UCSD-AML1 (cell line): ENCODE data around the gene NFIC.
"Not testable (repeated sequence)": the region's sequence is repeated elsewhere in the genome, so short reads cannot be mapped to it uniquely, and the experiment has no call there.

Experiments
- DNase-seq: peaks from one replicate; lab custom pipeline; 2025; ENCODE audit not compliant: unreplicated experiment; lab: John Stamatoyannopoulos, UW

NFIC gene

DNA sequence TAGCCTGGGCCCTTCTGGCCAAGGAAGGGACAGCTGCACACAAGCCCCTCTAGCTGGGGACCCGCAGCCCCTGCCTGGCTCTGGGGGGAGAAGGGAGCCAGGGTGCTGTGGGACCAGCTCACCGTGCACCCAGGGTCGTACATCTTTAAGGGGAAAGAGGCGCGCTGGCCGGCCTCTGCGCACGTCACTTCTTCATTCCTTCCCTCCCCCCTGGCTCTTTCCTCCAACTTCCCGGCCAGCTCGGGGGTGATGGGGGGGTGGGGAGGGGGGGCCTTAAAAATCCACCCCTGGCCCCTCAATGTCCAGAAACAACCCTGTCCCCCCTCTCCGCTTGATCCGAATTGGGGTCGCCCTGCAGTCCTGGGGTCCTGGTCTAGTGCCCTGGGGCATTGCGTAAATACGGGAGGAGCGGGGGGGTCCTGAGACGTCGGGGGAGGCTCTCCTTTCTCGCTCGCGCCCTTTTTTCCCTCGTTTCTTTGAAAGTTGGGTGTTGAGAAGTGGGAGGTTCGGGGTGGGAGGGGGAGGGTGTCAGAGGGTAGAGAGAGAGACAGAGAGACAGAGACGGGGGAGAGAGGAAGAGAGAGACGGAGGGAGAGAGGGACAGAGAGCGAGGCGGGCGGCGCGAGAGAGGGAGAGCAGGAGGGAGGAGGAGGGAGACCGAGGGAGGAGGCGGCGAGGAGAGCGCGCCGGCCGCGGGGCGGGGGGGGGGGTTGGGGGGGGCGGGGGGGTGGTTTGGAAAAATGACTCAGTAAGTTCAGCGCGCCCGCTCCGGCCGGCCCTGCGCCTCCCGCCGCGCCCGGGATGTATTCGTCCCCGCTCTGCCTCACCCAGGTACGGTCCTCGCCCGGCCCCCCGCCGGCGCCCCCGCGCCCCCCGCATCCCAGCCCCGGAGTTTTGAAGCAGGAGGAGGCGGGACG, at the start of gene NFIC:
TSS of gene NFIC (plus strand) at position 748 of the 917 bp plus-strand sequence. CDS start at position 802, 54 bp downstream.
- DNase-seq, result peak; percentile 60

DNA sequence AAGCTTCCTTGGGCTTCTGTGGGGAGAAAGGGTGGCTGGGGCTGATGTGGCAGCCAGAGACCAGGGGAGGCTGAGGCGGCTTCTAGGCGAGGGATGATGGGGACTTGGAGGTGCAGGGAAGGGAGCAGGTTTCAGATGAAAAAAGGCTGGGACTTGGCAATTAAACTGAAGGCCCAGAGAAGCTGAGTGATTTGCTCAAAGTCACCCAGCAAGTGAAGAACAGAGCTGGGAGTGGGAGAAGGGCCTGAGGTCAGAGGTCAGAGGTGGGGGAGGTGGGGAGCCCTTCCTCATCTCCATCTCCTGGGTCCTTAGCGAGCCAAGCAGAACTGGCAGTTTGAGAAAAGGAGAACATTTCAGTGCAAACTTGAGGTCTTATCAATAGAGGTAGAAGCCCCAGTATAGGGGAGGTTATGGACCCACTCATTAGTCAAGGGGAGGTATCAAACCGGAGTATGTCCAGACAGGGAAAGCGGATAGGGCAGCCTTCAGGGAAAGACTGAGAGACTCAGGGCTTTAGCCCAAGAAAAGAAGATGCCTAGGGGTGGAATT, 49.6 kb upstream of the NFIC start:
- no peak for DNase-seq

DNA sequence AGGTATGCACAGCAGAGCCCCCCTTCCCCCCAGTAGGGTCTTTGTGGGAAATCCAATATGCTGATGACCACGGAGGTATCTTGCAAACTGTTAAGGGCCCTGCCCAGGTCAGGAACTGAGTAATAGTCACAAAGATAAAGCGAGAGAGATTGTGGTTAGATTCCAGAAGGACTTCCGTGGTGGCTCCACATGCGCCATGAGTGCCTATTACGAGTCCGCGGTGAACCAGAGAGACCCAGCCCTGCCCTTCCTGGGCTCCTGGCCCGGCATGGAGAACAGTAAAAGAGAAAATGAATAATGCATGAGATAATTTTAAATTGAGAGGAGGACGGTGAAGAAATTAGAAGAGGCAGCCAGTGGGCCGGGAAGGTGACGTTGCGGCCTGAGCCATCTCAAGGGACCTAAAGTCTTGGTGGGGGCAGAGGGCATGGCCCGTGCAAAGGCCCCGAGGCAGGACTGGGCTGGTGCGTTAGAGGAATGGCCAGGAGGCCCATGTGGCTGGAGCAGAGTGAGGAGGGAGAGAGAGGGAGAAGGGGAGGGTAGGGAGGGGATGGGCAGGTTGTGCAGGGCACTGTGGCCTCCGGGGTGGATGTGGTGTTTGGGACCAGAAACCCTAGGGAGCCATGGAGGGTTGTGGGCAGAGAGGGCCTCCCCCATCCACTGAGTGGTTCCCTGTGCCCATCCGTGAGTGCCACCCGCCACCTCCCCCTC, 46.6 kb upstream of the NFIC start:
- DNase-seq, result no peak

DNA sequence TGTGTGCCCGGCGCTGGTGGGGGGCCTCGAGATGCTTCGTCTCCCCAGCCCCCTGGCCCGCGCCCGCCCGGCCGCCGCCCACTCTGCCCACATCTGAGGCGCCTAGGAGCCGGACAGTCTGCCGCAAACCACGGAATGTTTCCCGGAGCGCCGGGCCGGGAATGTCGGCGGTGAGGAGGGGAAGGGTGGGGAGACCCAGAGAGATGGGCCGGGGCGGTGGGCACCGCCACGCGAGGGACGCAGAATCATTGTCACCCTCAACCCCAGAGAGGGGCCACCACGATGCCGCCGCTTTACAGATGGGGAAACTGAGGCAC, 46.1 kb upstream of the NFIC start:
- DNase-seq, result no peak

DNA sequence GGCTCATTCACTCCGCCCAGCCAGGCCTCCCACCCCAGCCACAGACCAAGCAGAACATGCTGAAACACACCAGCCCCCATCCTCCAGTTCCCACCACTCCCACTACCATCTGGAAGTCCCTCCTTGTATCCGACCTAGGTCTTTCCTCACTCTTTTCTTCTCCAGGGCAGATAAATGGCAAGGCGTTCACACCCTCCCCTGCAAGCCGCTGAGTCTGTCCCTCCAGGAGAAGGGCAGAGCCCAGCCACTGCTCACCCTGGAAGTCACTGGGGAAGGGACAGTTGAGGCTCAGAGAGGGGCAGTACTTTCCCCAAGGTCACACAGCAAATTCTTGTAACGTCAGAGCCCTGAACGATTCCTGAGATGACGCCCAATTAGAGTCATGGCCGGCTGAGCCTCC, 45.5 kb upstream of the NFIC start:
- DNase-seq, result no peak

DNA sequence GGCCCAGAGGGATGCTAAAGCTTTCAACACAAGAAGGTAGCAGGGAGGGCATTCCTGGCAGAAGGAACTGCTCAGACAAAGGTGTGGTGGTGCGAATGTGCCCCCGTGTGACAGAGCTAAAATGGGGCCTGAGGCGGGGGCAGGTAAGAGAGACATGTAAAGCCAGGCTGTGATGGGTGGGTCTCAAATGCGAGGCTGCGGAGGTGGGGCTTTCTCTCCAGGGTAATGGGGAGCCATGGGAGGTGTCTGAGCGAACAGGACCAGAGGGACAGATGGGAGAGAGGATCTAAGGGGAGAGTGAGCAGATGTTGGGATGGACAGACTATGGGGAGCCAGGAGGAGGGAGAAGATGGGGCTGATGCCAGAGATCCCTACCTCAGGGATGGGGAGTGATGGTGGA, 44.7 kb upstream of the NFIC start:
- DNase-seq, result no peak

DNA sequence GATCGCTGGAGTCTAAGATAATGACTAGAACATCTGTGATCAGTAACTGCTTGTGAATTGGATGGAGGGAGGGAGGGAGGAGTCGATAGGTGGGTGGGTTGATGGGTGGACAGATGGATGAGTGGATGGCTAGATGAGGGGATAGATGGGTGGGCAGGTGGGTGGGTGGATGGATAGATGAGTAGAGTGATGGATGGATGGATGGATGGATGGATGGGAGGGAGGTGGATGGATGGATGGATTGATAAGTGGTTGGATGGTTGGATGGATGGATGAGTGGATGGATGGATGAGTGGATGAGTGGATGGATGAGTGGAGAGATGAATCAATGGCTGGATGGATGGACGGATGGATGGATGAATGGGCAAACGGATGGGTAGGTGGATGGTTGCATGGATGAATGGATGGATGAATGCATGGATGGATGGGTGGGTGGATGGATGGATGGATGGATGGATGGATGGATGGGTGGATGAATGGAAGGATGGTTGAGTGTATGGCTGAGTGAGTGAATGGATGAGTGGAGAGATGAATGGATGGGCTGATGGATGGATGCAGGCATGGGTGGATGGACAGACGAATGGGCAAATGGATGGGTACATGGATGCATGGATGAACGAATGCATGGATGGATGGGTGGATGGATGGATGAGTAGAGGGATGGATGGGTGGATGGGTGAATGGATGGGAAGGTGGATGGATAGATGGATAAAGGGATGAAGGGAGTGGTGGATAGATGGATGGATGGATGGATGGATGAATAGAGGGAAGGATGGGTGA, 44.0 kb upstream of the NFIC start:
- DNase-seq, result no peak

DNA sequence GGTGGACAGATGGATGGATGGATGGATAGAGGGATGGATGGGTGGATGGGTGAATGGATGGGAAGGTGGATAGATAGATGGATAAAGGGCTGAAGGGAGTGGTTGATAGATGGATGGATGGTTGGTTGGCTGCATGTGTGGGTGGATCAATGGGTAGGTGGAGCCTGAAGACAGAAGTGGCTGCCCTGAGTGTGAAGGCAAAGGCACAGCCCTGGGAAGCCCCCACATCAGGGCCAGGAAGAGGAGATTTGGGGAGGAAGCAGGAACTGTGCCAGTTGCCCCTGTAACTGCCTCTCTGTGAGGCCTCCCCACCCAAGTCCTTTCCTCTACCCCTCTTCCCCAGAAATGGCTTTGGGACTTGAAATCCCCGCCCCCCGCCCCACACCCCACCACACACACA, 43.4 kb upstream of the NFIC start:
- no peak for DNase-seq

DNA sequence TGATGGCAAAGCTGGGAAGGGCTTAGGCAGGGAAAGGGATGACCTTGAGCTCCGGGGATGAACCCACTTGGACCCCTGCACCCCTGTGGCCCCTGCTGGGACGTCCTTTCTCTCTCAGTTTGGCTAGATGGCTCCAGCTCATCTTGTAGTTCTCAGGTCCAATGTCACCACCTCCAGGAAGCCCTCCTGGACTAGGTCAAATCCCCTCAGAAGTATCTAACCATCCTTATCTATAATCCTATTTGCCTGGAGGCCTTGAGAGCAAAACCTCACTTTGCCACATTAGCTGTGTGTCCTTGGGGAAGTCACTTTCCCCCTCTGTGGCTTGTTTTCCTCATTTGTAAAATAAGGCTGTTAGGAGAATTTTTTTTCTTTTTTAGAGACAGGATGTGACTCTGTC, 42.7 kb upstream of the NFIC start:
- DNase-seq, result no peak

DNA sequence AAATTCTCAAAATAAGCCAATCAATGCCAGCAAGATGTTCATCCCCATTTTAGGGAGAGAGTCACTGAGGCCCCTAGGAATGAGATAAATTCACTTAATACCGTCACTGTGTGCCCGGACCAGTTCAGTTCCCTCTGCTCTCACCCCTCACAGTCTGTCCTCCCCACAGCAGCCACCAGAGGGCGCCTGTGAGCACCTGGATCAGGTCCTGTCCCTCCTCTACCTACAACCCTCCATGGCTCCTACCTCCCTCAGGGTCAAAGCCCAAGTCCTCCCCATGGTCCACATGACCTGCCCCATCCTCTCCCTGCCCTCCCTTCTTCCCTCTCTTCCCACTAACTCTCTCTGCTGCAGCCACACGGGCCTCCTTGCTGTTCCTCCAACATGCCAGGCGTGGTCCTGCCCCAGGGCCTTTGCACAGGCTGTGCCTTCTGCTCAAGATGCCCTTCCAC, 42.0 kb upstream of the NFIC start:
- DNase-seq, result peak; percentile 71

DNA sequence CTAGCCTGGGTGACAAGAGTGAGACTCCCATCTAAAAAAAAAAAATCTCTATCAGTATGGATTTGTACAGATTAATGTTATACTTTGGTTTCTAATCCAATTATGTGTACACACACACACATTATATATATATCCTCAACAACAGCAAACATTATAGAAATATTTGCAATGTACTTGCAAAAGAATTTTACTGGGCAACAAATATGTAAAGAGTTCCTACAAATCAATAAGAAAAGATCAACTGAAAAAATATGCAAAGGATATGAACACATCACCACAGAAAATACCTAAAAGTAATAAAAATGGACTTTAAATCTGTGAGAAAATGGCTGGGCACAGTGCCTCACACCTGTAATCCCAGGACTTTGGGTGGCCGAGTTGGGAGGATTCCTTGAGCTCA, 40.9 kb upstream of the NFIC start:
- DNase-seq, result no peak

DNA sequence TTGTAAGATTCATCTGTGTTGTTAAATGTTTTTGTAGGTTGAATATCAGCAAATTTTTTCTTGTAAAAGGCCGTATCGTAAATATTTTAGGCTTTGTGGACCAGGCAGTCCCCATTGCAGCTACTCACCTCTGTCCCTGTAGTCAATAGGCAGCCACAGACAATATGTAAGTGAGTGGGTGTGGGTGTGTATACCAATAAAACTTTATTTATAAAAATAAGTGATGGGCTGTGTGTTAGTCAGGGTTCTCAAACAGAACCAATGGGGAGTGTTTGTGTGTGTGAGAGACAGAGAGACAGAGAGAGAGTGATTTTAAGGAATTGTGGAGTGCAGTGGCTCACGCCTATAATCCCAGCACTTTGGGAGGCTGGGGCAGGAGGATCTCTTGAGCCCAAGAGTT, 37.6 kb upstream of the NFIC start:
- DNase-seq, result no peak

DNA sequence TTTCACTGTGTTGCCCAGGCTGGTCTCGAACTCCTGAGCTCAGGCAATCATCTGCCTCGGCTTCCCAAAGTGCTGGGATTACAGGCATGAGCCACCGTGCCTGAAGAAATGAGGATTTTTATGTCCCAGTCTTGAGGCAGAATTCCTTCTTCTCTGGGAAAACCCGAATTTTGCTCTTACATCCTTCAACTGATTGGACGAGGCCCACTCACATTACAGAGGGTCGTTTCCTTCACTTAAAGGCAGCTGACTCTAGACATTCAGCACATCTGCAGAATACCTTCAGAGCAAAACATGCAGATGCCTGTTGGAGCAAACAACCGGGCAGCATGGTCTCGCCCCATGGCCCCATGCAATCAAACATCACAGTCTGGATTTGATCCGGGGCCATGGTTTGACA, 36.3 kb upstream of the NFIC start:
- no peak for DNase-seq

DNA sequence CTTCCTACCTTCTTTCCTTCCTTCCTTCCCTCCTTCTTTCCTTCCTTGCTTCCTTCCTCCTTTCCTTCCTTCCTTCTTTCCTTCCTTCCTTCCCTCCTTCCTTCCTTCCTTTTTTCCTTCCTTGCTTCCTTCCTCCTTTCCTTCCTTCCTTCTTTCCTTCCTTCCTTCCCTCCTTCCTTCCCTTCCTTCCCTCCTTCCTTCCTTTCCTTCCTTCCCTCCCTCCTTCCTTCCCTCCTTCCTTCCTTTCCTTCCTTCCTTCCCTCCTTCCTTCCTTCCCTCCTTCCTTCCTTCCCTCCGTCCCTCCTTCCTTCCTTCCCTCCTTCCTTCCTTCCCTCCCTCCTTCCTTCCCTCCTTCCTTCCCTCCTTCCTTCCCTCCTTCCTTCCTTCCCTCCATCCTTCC, 34.2 kb upstream of the NFIC start:
- not testable (repeated sequence) for DNase-seq

DNA sequence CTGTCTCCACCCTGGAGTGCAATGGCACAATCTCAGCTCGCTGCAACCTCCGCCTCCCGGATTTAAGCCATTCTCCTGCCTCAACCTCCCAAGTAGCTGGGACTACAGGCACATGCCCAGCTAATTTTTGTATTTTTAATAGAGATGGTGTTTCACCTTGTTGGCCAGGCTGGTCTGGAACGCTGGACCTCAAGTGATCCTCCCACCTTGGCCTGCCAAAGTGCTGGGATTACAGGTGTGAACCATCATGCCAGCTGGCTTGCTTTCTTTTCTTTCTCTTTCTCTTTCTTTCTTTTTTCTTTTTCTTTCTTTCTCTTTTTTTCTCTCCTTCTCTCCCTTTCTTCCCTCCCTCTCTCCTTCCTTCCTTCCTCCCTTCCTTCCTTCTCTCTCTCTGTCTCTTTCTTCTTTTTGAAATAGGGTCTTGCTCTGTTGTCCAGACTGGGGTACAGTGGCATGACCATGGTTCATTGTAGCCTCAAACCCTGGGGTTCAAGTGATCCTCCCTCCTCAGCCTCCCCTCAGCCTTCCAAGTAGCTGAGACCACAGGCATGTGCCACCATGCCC, 33.3 kb upstream of the NFIC start:
- no peak for DNase-seq

DNA sequence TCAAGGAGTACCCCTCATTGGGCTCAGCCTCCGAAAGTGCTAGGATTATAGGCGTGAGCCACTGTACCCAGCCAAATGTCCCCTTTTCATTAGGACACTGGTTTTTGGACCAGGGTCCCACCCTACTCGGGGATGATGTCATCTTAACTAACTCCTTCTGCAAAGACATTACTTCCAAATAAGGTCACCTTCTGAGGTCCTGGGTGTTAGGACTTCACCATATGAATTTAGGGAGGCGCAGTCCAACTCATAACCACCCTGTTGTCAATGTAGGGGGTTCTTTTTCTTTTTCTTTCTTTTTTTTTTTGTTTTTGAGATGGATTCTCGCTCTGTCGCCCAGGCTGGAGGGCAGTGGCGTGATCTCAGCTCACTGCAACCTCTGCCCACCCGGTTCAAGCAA, 32.7 kb upstream of the NFIC start:
- DNase-seq, result no peak

DNA sequence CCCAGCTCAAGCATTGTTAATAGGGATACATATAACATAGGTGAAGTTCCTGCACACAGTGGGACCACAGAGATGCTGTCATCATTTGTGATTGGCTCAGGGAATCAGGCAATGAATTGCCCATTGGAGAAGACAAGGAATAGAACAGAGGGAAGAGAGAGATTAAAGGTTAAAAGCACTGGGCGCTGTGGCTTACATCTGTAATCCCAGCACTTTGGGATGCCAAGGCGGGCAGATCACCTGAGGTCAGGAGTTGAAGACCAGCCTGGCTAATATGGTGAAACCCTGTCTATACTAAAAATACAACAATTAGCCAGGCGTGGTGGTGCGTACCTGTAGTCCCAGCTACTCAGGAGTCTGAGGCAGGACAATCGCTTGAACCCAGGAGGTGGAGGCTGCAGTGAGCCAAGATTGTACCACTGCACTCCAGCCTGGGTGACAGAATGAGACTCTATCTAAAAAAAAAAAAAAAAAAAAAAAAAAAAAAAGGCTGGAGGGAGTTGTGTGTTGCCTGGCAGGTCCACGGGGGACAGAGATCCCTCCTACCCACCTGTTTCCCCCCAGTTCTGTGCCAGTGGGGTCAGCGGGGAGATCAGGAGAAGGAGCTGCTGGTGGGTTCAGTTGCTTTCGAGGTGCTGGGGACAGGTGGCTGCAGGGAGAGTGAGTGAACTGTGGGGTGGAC, 31.5 kb upstream of the NFIC start:
- not testable (repeated sequence) for DNase-seq

DNA sequence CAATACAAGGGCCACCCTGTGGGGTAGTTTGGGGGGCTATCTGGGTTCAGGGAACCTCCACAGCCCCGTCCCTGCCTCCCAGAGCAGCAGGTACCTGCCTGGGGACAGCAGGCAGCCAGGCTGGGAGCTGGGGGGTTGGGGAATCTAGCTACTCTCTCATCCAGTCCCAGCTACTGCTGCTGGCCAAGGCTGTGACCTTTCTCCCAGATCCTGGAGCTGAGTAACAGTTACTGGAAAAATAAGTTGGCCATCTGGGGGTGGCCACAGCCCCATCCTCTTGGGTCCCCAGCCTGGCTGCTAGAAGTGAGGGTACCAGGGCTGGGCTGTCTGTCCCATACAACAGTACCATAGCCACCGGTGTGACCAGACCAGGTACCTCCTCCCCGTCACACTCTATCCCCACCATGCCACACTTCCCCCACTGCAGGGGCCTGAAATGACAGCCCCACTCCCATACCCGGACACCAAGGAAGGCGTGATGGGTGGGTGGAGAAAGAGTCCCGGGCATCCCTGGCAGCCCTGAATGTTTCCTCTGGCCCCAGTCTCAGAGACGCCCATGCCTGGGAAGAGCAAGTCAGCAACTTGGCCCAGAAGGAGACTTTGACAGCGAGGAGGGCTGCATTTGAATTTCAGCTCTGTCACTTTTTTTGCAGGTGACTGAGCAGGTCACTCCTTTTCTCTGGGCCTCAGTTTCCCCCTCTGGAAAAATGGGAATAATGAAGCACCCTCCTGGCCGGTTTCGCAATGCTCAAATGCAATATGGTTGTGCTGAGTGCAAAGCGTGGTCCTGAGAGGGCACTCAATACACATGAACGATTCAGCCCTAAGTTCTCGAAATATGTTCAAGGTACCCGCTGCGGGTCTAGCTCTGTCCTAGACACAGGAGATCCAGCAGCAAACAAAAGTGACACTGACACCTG, 30.7 kb upstream of the NFIC start:
- DNase-seq, result no peak

DNA sequence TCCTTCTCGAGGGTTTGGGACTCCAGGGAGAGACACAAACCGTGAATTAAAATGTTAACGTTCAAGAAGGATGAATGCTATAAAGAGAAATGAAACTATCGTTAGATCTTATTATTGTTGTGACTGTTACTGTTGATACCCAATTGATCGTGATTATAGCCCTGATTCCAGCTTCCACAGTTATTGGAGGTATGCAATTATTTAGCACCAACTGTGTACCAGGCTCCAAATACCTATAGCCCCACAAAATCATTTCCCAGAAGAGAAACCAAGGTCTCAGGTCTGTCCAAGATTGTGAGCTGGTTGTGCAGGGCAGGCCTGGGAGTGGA, 30.1 kb upstream of the NFIC start:
- no peak for DNase-seq
